Body of pancreas (tissue), 4 donors: Measurements from ENCODE around the gene E2F1. TPM values are rescaled to one million over a fixed set of nuclear protein-coding genes. Genes with fewer than 3 reads are reported as not detected.

Experiments
- ATAC-seq: fragments of 150-250 bp; one replicate; pipeline ENCODE4 v1.9.1; 2016
- DNase-seq, 4 donors: peaks; one replicate each; pipeline ENCODE4 v3.0.0-alpha.2; 2019
- H3K27ac ChIP-seq, 4 donors: fragments of 200-600 bp; sonication (generic); 1 replicate in 3 of 4; 2 replicates in 1 of 4; pipeline versions ENCODE4 v1.5.1 to v1.6.1; 2016 to 2019; ENCODE audit warnings: mild to moderate bottlenecking in 1 of 4, mixed read lengths in 1 of 4, moderate library complexity in 1 of 4
- H3K27me3 ChIP-seq, 2 donors: fragments of 200-600 bp; sonication (generic); one replicate each; pipeline ENCODE4 v1.6.0; 2016; ENCODE audit warnings: mild to moderate bottlenecking in 1 of 2
- H3K36me3 ChIP-seq, 2 donors: fragments of 200-600 bp; sonication (generic); replicated peaks in 1 of 2; 2 replicates each; pipeline ENCODE4 v1.5.1; 2016; ENCODE audit warnings: low read depth in 2 of 2; ENCODE audit not compliant: insufficient read depth in 1 of 2
- H3K4me1 ChIP-seq: fragments of 200-600 bp; sonication (generic); one replicate; pipeline ENCODE4 v1.6.0; 2016
- H3K4me3 ChIP-seq, 2 donors: fragments of 200-600 bp; sonication (generic); 1 replicate in 1 of 2; 2 replicates in 1 of 2; pipeline ENCODE4 v1.5.1; 2016 to 2019
- H3K9me3 ChIP-seq, 3 donors: fragments of 200-600 bp; sonication (generic); 1 replicate in 2 of 3; 2 replicates in 1 of 3; pipeline ENCODE4 v1.5.1; 2016
- CTCF ChIP-seq, 7 experiments: fragments of 450-650 bp in 4 of 7; fragments of 200-600 bp in 3 of 7; sonication (generic) in 3 of 7; IDR thresholded peaks; one replicate each; pipeline ENCODE4 v1.5.1; 2016 to 2019; ENCODE audit warnings: antibody characterized with exemption in 7 of 7
- POLR2A ChIP-seq, 3 donors: fragments of 450-650 bp; IDR thresholded peaks; one replicate each; pipeline ENCODE4 v1.6.1; 2016; ENCODE audit warnings: antibody characterized with exemption in 3 of 3, mild to moderate bottlenecking in 2 of 3
- WGBS, 2 donors: methylation state at CpG; one replicate each; pipeline ENCODE4 v1.1.5; 2017; 5-methylcytosine and 5-hydroxymethylcytosine counted together
- intact Hi-C: fragments of 100-400 bp; cut with DNase I; formaldehyde crosslinking; loops from one replicate; pipeline ENCODE4 v1.15.1; 2023
- total RNA-seq, 2 donors: library from RNA; depleted of rRNA; stranded (reverse); fragments of >200 nt; gene quantifications; one replicate each; pipeline ENCODE4 v1.1.0, GENCODE V29; 2016

Gene E2F1
- total RNA-seq, 2 donors from 2014 or later, result 0.66 TPM; not detected in 1

GRCh38 chr20:33651562-33652048, 34.6 kb downstream of the E2F1 start:
- TF ChIP-seq POLR2A (IDR thresholded peaks at IDR 0.05), result no peak
- TF ChIP-seq CTCF (IDR thresholded peaks at IDR 0.05), result no peak
- DNase-seq, result no peak
- H3K27ac ChIP-seq, result no peak overlapping the region
- intact Hi-C loops, result loop anchor here (10.0 kb wide), 1 partner anchor 197 kb away; no protein-coding TSS in a partner anchor
- 75 to 86% methylated on average over 13 of the region's 13 CpGs for WGBS, 2 donors
- H3K27me3 ChIP-seq, result no peaks in the 10 kb centered on the region
- no peaks in the 10 kb centered on the region for H3K36me3 ChIP-seq
- H3K4me1 ChIP-seq, result peaks cover 48% of the 10 kb centered on the region
- no peak overlapping the region for H3K4me3 ChIP-seq
- H3K9me3 ChIP-seq, result no peaks in the 10 kb centered on the region
- no peak for ATAC-seq

GRCh38 chr20:33650753-33651561, 35.2 kb downstream of the E2F1 start:
- Histone ChIP-seq H3K27me3 (no peaks in the 10 kb centered on the region), H3K4me1 (peaks cover 48% of the 10 kb centered on the region), H3K9me3 (no peaks in the 10 kb centered on the region), H3K27ac (no peak overlapping the region), H3K4me3 (no peak overlapping the region), H3K36me3 (no peaks in the 10 kb centered on the region)
- intact Hi-C loops, result loop anchor here (10.0 kb wide), 1 partner anchor 196 kb away; no protein-coding TSS in a partner anchor
- TF ChIP-seq CTCF (IDR thresholded peaks at IDR 0.05) (no peak), POLR2A (IDR thresholded peaks at IDR 0.05) (no peak)
- DNase-seq, result peak in 2 of 4 donors; percentile 12 to 32
- WGBS, 2 donors, result 71 to 79% methylated on average over 5 to 10 of the region's 10 CpGs
- no peak for ATAC-seq

- no peak for DNase-seq
These were observed 36.0 kb downstream of the E2F1 start for GRCh38 chr20:33650111-33650752.

GRCh38 chr20:33649201-33649681, 36.9 kb downstream of the E2F1 start:
- H3K4me3 ChIP-seq, result no peak overlapping the region
- WGBS, 2 donors, result 80 to 83% methylated on average over 13 to 19 of the region's 19 CpGs
- no peak overlapping the region for H3K27ac ChIP-seq

More at GRCh38 chr20:33650111-33650752, 36.0 kb downstream of the E2F1 start:
- peaks cover 45% of the 10 kb centered on the region for H3K4me1 ChIP-seq
- no peaks in the 10 kb centered on the region for H3K9me3 ChIP-seq
- H3K4me3 ChIP-seq, result no peak overlapping the region
- WGBS, 2 donors, result 86 to 92% methylated on average over 11 of the region's 11 CpGs
- peaks cover 0 to 4% of the 10 kb centered on the region in 2 donors for H3K36me3 ChIP-seq
- H3K27ac ChIP-seq, result no peak overlapping the region
- intact Hi-C loops, result loop anchor here (10.0 kb wide), 1 partner anchor 195 kb away; no protein-coding TSS in a partner anchor
- no peaks in the 10 kb centered on the region for H3K27me3 ChIP-seq
- TF ChIP-seq POLR2A (IDR thresholded peaks at IDR 0.05) (no peak), CTCF (IDR thresholded peaks at IDR 0.05) (no peak)
- no peak for ATAC-seq

More at GRCh38 chr20:33649201-33649681, 36.9 kb downstream of the E2F1 start:
- ATAC-seq, result no peak
- Histone ChIP-seq H3K36me3 (peaks cover 0 to 10% of the 10 kb centered on the region in 2 donors), H3K4me1 (peaks cover 35% of the 10 kb centered on the region), H3K27me3 (no peaks in the 10 kb centered on the region), H3K9me3 (no peaks in the 10 kb centered on the region)
- TF ChIP-seq CTCF (IDR thresholded peaks at IDR 0.05), result no peak
- no peak for TF ChIP-seq POLR2A (IDR thresholded peaks at IDR 0.05)
- DNase-seq, result peak in 2 of 4 donors; percentile 31 to 42
- intact Hi-C loops, result no loop called here
